Activated naive CD8-positive, alpha-beta T cell treated with anti-CD3 and anti-CD28 coated beads, Interleukin-2, amount 50 U/mL, for 24 hours (primary cell): ENCODE results near the gene MPV17.
A peak's percentile ranks its signal among the peaks of the same experiment; 100 is the strongest.
"Not testable (repeated sequence)": the region's sequence is repeated elsewhere in the genome, so short reads cannot be mapped to it uniquely, and the experiment has no call there.

Experiments
- ATAC-seq: fragments of 150-1000 bp; cut with Tn5 transposase; one replicate; pipeline ENCODE4 v1.10.0; 2021
- DNase-seq: peaks from one replicate; pipeline ENCODE4 v3.0.0; 2021
- H3K27ac Mint-ChIP-seq: one replicate; pipeline ENCODE4 v1.8.0; 2021; ENCODE audit warnings: mild to moderate bottlenecking, mixed read lengths
- H3K27me3 Mint-ChIP-seq: one replicate; pipeline ENCODE4 v1.8.0; 2021; ENCODE audit warnings: mixed read lengths
- H3K36me3 Mint-ChIP-seq: one replicate; pipeline ENCODE4 v1.8.0; 2021; ENCODE audit warnings: low read depth, mixed read lengths
- H3K4me1 Mint-ChIP-seq: one replicate; pipeline ENCODE4 v1.8.0; 2021; ENCODE audit warnings: mixed read lengths
- H3K4me3 Mint-ChIP-seq: one replicate; pipeline ENCODE4 v1.8.0; 2021; ENCODE audit warnings: mild to moderate bottlenecking, moderate library complexity, mixed read lengths
- H3K9me3 Mint-ChIP-seq: one replicate; pipeline ENCODE4 v1.8.0; 2021; ENCODE audit warnings: mixed read lengths

MPV17 gene

GRCh38 chr2:27322766-27323595 lies at the start of gene MPV17:
Gene MPV17 (minus strand): TSS chr2:27323097. CDS start chr2:27322517, 580 bp downstream.
- Mint-ChIP-seq H3K4me3 (peak within 1 kb of the TSS; percentile 99), H3K36me3 (peaks cover 17% of the 10 kb centered on the region), H3K27ac (peak within 1 kb of the TSS; percentile 99), H3K27me3 (no peaks in the 10 kb centered on the region), H3K4me1 (peaks cover 19% of the 10 kb centered on the region), H3K9me3 (no peaks in the 10 kb centered on the region)
- ATAC-seq (peak; percentile 97), DNase-seq (peak; percentile 91)

- H3K4me3 Mint-ChIP-seq, result peak overlapping the region; percentile 98
- H3K27ac Mint-ChIP-seq, result peak overlapping the region; percentile 99
- H3K27me3 Mint-ChIP-seq, result peaks cover 2% of the 10 kb centered on the region
- H3K4me1 Mint-ChIP-seq, result peaks cover 43% of the 10 kb centered on the region
- no peaks in the 10 kb centered on the region for H3K9me3 Mint-ChIP-seq
- ATAC-seq (peak; percentile 12), DNase-seq (peak; percentile 41)
- H3K36me3 Mint-ChIP-seq, result peaks cover 59% of the 10 kb centered on the region
Observed at GRCh38 chr2:27370816-27371620, 48.1 kb upstream of the MPV17 start.

GRCh38 chr2:27370026-27370815 lies 47.3 kb upstream of the MPV17 start, which contains the start of the genes EIF2B4 and SNX17:
Gene EIF2B4 (minus strand): TSS chr2:27370338. CDS start chr2:27370314, 24 bp downstream.
Gene SNX17 (plus strand): TSS chr2:27370616. CDS start chr2:27370744, 128 bp downstream.
- Mint-ChIP-seq H3K36me3 (peaks cover 56% of the 10 kb centered on the region), H3K9me3 (no peaks in the 10 kb centered on the region), H3K4me3 (peak within 1 kb of the TSS; percentile 98), H3K27ac (peak within 1 kb of the TSS; percentile 99), H3K4me1 (peaks cover 43% of the 10 kb centered on the region), H3K27me3 (peaks cover 2% of the 10 kb centered on the region)
- DNase-seq (peak; percentile 99), ATAC-seq (peak; percentile 96)

- Mint-ChIP-seq H3K36me3 (peaks cover 53% of the 10 kb centered on the region), H3K9me3 (no peaks in the 10 kb centered on the region), H3K4me3 (peak overlapping the region; percentile 98), H3K27me3 (peaks cover 2% of the 10 kb centered on the region), H3K4me1 (peaks cover 43% of the 10 kb centered on the region), H3K27ac (peak overlapping the region; percentile 99)
- peak; percentile 8 for ATAC-seq
- DNase-seq, result no peak
Observed at GRCh38 chr2:27369471-27370025, 46.7 kb upstream of the MPV17 start.

GRCh38 chr2:27363933-27364332 lies 41.0 kb upstream of the MPV17 start:
- DNase-seq (no peak), ATAC-seq (no peak)
- Mint-ChIP-seq H3K27me3 (no peaks in the 10 kb centered on the region), H3K4me3 (no peak overlapping the region), H3K36me3 (peaks cover 41% of the 10 kb centered on the region), H3K9me3 (no peaks in the 10 kb centered on the region), H3K4me1 (peaks cover 11% of the 10 kb centered on the region), H3K27ac (peak overlapping the region; percentile 36)

- H3K27ac Mint-ChIP-seq, result peak overlapping the region; percentile 20
- peaks cover 13% of the 10 kb centered on the region for H3K4me1 Mint-ChIP-seq
- H3K36me3 Mint-ChIP-seq, result peaks cover 44% of the 10 kb centered on the region
- DNase-seq, result no peak
- no peaks in the 10 kb centered on the region for H3K9me3 Mint-ChIP-seq
- no peak for ATAC-seq
- H3K4me3 Mint-ChIP-seq, result no peak overlapping the region
- no peaks in the 10 kb centered on the region for H3K27me3 Mint-ChIP-seq
Observed at GRCh38 chr2:27362678-27363420, 40.0 kb upstream of the MPV17 start.

GRCh38 chr2:27356382-27357181 lies 33.7 kb upstream of the MPV17 start, which contains the start of gene GTF3C2:
Gene GTF3C2 (minus strand): TSS chr2:27356764. CDS start chr2:27343554, 13,210 bp downstream.
- H3K27me3 Mint-ChIP-seq, result no peaks in the 10 kb centered on the region
- peaks cover 55% of the 10 kb centered on the region for H3K4me1 Mint-ChIP-seq
- H3K27ac Mint-ChIP-seq, result peak within 1 kb of the TSS; percentile 99
- H3K36me3 Mint-ChIP-seq, result peaks cover 18% of the 10 kb centered on the region
- DNase-seq (peak; percentile 90), ATAC-seq (peak; percentile 87)
- no peaks in the 10 kb centered on the region for H3K9me3 Mint-ChIP-seq
- peak within 1 kb of the TSS; percentile 96 for H3K4me3 Mint-ChIP-seq

DNA sequence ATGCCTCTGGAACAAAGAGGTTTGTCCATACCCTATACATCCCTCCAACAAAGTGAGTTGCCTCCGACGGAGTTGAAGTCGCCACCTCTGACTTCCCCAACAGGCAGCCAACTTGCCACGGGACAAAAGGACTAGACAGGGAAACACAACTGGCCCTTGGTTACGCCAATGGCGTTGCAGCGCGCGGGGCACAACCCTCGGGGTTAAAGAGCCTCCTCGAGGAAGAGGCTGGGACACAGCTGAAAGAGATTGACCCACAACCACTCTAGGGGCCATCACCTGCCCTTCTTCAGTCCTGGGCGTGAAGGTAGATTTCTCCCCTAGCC lies 33.1 kb upstream of the MPV17 start:
- Mint-ChIP-seq H3K4me1 (peaks cover 59% of the 10 kb centered on the region), H3K27ac (peak overlapping the region; percentile 99), H3K27me3 (no peaks in the 10 kb centered on the region), H3K9me3 (no peaks in the 10 kb centered on the region), H3K36me3 (peaks cover 16% of the 10 kb centered on the region), H3K4me3 (peak overlapping the region; percentile 96)
- DNase-seq (peak; percentile 72), ATAC-seq (peak; percentile 40)

DNA sequence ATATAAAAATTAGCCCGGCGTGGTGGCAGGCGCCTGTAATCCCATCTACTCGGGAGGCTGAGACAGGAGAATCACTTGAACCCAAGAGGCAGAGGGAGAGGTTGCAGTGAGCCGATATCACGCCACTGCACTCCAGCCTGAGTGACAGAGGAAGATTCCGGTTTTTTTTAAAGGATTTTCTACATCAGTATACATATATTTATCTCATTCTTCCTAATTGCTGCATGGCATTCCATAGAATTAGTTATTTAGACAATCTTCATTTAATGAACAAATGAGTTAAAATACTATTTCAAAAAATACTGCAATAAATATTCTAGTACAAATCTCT lies 31.7 kb upstream of the MPV17 start:
- H3K4me3 Mint-ChIP-seq, result peak overlapping the region; percentile 96
- H3K27me3 Mint-ChIP-seq, result no peaks in the 10 kb centered on the region
- ATAC-seq (no peak), DNase-seq (no peak)
- H3K36me3 Mint-ChIP-seq, result peaks cover 16% of the 10 kb centered on the region
- H3K9me3 Mint-ChIP-seq, result no peaks in the 10 kb centered on the region
- peaks cover 66% of the 10 kb centered on the region for H3K4me1 Mint-ChIP-seq
- no peak overlapping the region for H3K27ac Mint-ChIP-seq

- H3K36me3 Mint-ChIP-seq, result peaks cover 18% of the 10 kb centered on the region
- no peaks in the 10 kb centered on the region for H3K9me3 Mint-ChIP-seq
- peak overlapping the region; percentile 96 for H3K4me3 Mint-ChIP-seq
- no peaks in the 10 kb centered on the region for H3K27me3 Mint-ChIP-seq
- ATAC-seq (no peak), DNase-seq (no peak)
- H3K27ac Mint-ChIP-seq, result peak overlapping the region; percentile 13
- H3K4me1 Mint-ChIP-seq, result peaks cover 68% of the 10 kb centered on the region
Observed at GRCh38 chr2:27353762-27354596, 31.1 kb upstream of the MPV17 start.

DNA sequence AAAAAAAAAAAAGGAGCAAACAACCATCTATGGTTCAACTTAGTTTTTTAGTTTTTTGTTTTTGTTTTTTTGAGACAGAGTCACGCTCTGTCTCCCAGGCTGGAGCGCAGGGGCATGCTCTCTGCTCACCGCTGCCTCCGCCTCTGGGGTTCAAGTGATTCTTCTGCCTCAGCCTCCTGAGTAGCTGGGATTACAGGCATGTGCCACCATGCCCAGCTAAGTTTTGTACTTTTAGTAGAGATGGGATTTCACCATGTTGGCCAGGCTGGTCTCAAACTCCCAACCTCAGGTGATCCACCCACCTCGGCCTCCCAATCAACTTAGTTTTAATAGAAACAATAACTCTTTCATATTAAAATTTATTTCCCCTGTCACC lies 30.5 kb upstream of the MPV17 start:
- ATAC-seq, H3K27me3 Mint-ChIP-seq, H3K9me3 Mint-ChIP-seq, H3K27ac Mint-ChIP-seq, DNase-seq: not testable (repeated sequence)
- Mint-ChIP-seq H3K4me1 (peaks cover 65% of the 10 kb centered on the region), H3K36me3 (peaks cover 17% of the 10 kb centered on the region), H3K4me3 (peak overlapping the region; percentile 28)
